Tongue (tissue), 2 donors: ENCODE measurements around the gene PEAK1. TPM values are rescaled to one million over a fixed set of nuclear protein-coding genes. Genes with fewer than 3 reads are reported as not detected.

ENCODE experiments used
- DNase-seq: peaks from one replicate; pipeline ENCODE4 v3.0.0-alpha.2; 2015
- total RNA-seq: library from RNA; depleted of rRNA; stranded (reverse); fragments of >200 nt; gene quantifications from one replicate; pipeline ENCODE4 v1.2.3, GENCODE V29; 2014

PEAK1 gene, protein sequence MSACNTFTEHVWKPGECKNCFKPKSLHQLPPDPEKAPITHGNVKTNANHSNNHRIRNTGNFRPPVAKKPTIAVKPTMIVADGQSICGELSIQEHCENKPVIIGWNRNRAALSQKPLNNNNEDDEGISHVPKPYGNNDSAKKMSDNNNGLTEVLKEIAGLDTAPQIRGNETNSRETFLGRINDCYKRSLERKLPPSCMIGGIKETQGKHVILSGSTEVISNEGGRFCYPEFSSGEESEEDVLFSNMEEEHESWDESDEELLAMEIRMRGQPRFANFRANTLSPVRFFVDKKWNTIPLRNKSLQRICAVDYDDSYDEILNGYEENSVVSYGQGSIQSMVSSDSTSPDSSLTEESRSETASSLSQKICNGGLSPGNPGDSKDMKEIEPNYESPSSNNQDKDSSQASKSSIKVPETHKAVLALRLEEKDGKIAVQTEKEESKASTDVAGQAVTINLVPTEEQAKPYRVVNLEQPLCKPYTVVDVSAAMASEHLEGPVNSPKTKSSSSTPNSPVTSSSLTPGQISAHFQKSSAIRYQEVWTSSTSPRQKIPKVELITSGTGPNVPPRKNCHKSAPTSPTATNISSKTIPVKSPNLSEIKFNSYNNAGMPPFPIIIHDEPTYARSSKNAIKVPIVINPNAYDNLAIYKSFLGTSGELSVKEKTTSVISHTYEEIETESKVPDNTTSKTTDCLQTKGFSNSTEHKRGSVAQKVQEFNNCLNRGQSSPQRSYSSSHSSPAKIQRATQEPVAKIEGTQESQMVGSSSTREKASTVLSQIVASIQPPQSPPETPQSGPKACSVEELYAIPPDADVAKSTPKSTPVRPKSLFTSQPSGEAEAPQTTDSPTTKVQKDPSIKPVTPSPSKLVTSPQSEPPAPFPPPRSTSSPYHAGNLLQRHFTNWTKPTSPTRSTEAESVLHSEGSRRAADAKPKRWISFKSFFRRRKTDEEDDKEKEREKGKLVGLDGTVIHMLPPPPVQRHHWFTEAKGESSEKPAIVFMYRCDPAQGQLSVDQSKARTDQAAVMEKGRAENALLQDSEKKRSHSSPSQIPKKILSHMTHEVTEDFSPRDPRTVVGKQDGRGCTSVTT (N-terminal part only)
- 77.6 TPM for total RNA-seq

DNA sequence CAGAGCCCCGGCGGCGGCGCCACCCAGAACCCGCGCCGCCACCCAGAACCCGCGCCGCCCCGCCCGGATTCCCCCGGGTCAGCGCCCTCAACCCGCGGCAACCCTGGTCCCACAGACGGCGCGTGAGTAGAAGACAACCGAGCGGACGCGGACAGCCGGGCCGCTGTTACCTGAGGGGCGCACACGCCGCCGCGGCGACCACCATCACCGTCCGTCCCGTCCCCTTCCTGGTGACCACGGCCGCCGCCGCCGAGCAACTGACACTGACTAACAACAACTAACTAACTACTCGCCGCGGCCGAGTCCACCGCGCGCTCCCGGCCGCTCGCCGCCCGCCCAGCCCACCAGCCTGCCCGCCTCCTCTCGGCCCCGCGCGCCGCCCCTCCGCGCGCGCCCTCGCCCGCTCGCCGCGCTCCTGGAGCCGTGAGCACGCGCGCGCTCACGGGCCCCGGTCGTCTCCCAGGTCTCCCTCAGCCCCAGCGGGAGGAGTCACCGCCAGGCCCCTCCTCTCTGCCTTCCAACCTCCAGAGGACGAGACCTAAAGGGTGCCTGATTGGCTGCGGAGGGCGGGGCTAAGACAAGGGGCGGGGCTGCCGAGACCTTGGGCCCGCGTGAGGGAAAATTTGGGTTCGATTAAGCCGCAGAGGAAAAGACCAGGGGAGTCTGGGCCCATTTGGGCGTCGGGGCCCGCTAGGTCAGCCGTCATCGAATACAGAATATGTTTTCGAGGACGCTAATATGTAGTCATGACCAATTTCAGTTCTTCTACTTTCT lies at the start of gene PEAK1:
Gene PEAK1 (minus strand): TSS at position 269 of the 774 bp plus-strand sequence. CDS start 238,178 bp downstream, outside the sequence.
- peak; percentile 100 for DNase-seq

DNA sequence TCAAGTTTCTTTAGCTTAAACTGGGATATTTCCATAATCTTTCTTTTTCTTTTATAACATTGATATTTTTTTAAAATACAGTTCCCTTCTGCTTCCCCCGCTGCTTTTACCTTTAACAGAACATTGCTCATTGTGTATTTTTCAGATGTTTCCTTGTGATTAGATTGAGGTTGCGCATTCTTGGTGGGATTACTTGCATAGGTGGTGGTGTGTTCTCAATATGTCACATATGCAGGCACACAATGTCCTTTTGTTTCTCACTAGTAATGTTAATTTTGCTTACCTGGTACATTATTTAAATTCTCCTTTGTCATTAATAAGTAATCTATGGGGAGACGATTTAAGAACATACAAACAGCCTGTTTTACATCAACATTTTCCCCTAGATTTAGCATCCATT lies 49.0 kb upstream of the PEAK1 start:
- DNase-seq = no peak

DNA sequence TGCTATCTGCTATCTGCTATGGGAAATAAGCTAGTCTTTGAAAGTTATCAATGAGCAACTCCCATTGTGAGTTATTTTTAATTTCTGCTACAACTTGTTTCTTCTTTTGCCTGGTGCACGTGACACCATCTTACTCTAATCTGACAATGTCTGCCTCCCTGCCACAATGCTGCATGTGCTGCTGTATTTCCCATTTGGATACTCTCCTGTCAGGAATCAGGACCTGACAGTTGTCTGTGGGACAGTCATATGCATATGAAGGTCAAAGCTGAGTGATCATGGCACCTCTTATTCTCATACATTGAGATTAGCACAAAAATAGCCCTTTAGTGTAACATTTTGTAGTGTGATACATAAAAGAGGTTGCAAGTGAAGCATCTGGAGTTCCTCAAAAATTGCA lies 46.6 kb upstream of the PEAK1 start:
- DNase-seq = no peak

DNA sequence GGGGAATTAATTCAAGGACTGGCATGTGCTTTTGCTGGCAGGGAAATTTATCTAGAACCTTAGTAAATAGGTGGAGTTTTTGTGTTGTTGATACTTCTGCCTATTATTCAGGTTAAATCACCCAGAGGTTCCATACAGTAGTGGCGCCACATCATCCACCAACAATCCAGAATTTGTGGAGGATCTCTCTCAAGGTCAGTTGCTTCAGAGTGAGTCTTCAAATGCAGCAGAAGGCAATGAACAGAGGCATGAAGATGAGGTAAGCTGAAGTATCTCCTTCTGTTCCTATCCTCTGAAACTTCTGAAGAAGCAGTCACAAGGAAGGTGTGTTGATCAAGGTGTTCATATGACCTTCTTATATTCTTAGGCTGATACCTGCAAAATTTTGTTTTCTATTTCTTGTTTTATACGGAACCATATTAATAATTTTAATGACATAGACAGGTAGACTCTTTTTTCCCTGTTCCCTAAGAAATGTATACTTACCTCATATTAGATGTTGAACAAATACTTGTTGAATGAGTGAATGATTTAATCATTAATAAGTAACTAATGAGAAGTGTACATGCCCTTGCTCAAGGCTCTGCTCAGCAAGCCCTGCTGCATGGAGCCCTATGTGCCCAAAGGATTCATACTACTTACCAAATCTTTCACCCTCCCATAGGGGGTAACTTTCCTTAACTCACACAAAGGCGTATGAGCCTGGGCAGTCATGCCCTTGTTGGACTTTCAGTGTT lies 44.4 kb upstream of the PEAK1 start:
- no peak for DNase-seq

DNA sequence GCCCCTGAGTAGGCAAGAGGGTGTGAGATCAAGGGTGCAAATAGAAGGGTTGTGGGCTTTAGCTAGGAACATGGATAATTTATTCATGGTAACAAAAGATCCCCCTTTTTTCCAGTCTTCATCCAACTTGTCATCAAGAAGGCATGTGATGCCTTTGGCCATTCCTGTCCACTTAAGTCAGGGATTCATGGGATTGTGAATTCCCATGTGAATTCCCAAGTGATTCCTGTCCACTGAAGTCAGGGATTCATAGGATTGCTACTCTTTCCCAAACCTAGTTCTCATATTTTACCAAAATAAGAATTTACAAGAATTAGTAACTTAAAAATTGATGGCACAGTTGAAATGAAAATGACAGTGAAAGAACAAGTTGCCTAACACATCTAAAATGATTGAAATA lies 41.6 kb upstream of the PEAK1 start:
- no peak for DNase-seq

DNA sequence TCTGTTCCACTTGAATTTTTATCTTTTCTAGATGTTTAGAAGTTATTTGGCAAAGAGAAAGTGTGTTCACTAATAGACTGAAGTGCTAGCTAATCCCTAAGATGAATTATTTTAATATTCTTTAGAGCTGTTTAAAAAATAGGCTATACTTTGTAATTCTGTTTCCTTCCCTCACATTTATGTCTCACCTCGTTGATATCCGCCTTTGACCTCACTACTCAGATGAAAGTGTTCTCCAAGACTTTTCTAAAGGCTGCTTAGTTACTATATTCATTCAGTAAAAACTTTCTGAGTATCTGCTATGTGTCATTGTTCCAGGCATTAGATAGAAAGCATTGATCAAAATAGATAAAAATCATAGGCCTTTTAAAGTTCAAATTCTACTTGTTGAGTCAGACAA lies 39.1 kb upstream of the PEAK1 start:
- DNase-seq = no peak

DNA sequence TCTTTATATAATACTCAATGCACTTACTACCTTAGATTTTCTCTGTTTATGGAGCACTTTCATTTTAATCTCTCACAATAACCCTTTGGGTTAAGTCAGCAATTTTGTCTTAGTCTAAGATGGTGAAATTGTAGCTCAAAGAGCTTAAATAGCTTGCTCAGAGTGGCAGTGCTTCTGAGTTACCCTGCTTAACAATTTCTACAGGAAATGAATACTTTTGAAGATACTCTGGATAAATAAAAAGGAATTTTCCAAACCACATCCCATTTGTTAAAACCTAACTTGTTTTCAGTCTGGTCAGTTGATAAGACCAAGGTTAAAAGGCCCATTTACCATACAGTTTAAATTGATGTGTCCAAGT lies 38.0 kb upstream of the PEAK1 start:
- no peak for DNase-seq

DNA sequence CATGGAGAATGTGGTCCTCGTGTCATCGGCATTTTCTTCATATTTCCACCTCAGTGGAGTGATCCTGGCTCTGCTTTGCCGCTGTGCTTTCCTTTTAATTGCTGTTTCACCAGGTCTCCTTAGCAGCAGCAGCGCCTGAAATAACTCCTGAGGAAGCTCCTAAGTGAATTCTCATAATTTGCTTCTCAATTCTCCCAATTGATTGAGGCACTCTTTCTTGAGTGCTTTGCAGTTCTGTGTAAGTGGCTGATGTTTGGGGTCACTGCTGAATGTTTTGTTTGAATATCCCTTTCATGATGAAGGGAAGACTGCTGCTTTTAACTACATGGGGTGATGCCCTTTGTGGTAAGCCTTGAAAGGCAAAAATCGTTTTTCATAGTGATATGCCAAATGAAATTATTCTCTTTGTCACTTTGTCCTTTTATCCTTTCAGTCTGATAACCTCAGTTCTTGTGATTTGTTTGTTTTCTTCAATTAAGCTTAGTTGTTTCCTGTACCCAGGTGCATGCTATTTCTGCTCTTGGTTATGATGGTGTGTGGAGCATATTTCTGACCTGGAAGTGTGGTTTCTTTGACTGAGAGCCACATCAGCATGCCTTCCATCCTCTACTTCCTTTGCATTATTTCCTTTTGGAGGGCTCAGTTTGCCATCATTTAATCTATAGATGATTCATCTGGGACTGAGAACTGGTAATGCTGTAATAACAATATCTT lies 37.4 kb upstream of the PEAK1 start:
- no peak for DNase-seq

DNA sequence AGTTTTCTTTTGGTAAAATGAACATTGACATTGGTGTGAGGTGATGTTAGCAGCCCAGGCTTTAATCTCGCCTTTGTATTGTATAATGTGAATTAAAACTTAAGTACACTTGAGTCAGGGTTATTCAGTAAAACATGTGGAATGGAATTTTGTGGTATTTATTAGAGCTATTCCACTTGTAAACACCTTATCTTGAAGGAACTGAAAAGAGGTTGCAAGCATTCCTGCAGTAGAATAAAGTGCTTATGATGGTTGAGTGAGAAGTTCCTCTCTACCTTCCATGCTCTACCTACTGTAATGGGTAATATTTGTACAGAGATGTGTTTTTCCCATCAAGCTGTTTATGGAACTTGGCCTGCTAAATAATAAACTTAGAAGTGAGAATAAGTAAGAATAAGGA lies 36.8 kb upstream of the PEAK1 start:
- no peak for DNase-seq

DNA sequence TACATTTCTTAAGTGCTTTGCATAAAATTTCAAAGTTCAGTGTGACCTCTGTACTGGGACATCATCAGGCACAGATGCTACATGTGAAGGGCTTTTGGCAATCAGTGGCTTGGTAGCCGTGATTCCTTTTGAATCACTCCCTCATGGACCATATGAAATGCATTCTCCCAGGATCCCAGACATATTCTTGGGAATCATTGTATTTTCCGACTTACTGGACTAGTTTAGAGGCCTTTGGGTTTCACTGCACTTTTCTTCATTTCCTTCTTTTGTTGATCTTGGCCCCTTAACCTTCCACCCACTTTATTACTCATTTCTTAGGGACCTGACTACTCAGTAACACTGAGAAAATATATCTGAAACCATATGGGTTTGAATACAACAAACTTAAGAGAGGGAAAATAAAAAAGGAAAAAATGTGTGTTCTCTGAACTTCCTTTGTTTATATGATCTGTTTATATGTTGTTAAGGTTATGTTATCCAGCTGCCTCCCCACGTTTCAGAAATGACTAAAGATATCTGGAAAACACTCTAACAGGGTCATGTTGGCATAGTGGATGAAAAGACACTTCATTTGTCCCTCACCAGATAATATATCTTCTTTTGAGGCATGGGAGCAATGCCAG lies 35.9 kb upstream of the PEAK1 start:
- peak; percentile 53 for DNase-seq

DNA sequence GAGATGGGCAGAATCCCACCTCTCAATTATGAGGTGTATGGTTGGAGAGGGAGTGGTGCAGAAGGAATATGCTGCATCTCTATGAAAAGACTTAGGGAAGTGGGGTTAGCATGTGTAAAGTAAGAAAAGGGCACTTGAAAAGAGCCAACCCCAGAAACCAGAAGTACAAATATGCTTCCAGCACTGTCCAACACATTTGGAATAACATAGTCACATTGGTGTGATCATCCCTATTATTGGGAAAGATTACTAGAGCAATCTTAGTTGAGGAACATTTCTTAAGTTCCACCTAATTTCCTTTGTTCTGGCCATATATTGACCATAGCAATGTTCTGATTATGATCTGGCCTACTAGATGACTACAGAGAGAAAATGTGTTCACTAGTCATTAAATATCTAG lies 35.0 kb upstream of the PEAK1 start:
- DNase-seq = no peak

DNA sequence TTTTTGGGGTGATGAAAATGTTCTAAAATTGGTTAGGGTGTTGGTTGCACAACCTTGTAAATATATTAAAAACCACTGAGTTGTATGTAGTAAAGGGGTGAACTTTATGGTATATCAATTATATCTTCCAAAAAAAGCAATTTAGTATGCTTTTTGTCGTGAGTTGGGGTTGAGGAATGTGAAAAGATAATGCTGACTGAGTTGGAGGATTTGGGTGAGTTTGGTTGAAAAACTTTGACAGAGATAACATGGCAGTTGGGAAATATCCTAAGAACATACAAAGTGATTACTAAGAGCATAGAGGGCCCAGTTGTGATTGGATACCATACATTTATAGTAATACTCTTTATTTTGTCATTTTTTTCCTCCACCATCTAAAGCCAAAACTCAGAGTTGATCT lies 34.4 kb upstream of the PEAK1 start:
- no peak for DNase-seq

DNA sequence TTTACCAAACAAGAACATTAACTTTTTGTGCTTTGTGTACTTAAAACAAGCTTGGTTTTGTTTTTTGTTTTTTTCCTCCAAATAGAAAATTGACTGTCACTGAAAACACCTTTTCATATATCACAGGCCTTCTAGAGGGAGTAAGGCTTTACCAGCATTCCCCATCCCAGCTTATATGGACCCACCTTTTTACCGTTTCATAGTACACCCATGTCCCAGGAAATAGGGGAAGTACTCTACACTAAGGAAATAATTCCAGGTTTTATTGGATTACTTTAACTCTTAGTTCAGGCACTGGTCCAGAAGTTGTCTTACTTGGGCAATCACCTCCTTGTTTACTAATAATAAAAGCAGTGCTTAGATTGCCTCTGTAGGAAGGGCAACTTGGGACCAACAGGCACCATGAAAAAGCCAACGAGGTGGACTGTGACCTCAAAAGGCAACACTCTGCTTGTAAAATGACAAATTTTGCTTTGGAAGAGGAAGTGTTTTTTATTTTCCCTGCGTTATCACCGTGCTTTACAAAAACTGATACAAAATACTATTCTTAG lies 27.0 kb upstream of the PEAK1 start:
- no peak for DNase-seq

DNA sequence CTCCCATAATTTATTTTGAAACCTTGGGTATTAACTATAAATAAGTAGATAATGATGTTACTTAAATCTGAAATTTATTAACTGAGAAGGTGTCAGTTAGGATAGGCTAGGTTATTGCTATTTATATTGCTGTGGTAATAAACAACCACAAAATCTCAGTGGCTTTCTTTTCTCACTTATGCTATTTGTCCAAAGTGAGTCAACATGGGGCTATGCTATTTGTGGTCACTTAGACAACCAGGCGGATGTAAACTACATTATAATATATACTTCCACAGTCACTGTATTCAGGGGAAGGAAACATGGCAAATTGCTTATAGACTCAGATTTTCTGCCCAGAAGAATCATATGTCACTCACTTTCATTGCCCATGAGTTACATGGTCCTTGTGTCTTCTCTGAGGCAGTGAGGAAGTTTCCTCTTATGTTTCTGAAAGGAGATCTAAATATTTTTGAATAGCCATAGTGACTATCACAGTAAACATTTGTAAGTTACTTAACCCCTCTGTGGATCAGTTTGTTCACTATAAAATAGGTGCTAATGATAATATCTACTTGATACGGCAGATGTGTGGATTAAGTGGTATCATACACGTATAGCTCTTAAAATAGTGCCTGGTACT lies 20.6 kb upstream of the PEAK1 start:
- DNase-seq = no peak

DNA sequence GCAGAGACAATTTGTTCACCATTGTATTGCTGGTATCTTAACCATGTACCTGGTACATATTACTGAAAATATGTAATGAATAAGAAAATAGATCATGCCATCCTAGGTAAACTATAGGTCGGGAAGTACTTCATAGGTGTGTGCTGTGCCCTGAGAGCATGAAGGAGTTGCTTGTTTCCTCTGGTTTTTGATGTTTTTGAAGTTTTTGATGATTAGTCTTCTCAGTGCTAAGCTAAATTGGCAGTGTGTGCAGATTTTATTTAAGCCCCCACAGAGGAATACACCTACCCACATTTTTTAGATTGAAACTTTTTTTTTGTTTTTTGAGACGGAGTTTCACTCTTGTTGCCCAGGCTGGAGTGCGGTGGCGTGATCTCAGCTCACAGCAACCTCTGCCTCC lies 17.4 kb upstream of the PEAK1 start:
- DNase-seq = no peak

DNA sequence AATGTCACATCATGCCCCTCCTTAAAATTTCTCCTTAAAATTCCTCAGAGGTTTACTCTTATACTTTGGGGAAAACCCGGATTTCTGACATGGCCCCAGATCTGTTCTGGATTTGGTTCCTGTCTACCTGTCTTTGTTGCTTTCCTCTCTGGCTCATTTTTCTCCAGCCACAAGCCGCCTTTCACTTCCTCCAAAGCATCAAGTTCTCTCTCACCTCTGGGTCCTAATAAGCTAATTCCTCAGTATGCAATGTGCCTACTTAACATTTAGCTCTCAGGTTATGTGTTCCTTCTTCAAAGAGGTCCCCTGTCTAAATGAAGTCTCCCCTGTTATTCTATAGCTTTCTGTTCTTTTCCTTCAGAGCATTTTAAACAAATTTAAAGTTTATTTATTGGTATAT lies 16.9 kb upstream of the PEAK1 start:
- DNase-seq = no peak

DNA sequence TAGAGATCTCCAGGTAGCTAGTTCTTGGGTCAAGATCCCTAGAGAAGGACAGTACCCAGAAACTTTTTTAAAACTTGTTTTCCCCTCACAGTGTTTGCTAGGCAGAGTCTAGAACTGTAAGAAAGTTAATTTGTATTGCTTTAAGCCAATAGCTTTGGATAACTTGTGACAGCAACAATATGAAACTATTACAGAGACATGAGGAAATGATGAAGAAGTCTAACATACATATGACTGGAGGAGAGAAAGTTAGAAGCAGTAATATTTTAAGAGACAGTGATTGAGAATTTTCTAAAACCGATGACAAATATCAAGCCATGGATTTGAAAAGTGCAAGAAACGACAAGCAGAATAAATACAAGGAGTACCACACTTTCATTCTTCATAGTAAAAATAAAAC lies 10.7 kb upstream of the PEAK1 start:
- no peak for DNase-seq

DNA sequence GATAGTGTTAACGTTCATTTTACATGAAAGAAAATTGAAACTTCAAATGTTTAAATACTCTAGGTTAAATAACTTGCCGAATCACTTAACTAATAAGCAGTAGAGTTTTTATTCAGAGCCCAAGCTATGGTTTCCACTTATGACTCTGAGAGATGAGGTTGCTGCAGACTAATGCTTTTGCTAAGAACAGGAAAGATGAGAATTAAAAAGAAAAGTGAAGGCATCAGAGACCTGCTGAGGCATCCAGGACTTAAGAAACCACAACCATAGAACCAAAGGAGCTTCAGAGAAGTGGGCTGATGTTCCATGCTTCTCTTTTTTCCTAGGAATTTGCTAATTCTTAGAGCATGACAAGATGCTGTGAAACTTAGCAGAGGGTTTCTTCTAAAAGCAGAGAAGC lies 10.3 kb upstream of the PEAK1 start:
- no peak for DNase-seq

DNA sequence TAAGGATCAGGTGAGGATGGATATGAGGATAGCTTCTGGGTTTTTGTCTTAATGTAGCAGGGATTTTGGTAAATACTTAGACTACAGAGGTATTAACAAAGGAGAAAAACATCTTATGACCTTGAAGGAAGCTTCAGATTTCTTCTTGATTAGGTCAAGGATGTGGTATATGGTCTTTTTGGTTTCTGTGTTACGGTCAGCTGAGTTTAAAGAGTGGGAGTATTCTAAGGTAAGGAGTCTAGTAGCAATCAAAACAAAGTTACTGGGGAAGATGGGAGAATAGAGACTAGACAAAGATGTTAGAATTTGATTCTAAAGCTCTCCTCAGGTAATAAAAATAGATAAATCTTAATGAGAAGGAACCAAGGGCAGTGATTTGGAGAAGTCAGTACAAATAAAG lies 7.0 kb upstream of the PEAK1 start:
- no peak for DNase-seq

DNA sequence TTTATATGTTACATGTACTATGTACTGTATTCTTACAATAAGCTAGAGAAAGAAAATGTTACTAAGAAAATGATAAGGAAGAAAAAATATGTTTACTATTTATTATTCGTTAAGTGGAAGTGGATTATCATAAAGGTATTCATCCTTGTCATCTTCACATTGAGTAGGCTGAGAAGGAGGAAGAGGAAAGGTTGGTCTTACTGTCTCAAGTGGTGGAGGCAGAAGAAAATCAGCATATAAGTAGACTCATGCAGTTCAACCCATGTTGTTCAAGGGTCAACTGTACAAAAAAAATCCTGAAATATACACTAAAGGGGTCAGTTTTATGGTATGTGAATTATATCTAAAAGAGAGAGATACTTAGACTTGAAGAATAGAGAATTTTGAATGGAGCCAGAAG lies 6.5 kb upstream of the PEAK1 start:
- DNase-seq = no peak
